Coronary artery (tissue), 2 donors: ENCODE data around the gene CCND1.

Experiments used
- DNase-seq: peaks from one replicate; pipeline ENCODE4 v3.0.0-alpha.2; 2017; ENCODE audit warnings: low spot score
- H3K27ac ChIP-seq, 2 donors: fragments of 200-600 bp; sonication (generic); one replicate each; pipeline ENCODE4 v1.5.1; 2016 to 2019
- H3K4me3 ChIP-seq: fragments of 200-600 bp; sonication (generic); 2 replicates; pipeline ENCODE4 v1.5.1; 2016; ENCODE audit warnings: mild to moderate bottlenecking, moderate library complexity
- CTCF ChIP-seq: fragments of 200-600 bp; sonication (generic); IDR thresholded peaks from one replicate; pipeline ENCODE4 v1.5.1; 2019; ENCODE audit warnings: antibody characterized with exemption

Gene CCND1

DNA sequence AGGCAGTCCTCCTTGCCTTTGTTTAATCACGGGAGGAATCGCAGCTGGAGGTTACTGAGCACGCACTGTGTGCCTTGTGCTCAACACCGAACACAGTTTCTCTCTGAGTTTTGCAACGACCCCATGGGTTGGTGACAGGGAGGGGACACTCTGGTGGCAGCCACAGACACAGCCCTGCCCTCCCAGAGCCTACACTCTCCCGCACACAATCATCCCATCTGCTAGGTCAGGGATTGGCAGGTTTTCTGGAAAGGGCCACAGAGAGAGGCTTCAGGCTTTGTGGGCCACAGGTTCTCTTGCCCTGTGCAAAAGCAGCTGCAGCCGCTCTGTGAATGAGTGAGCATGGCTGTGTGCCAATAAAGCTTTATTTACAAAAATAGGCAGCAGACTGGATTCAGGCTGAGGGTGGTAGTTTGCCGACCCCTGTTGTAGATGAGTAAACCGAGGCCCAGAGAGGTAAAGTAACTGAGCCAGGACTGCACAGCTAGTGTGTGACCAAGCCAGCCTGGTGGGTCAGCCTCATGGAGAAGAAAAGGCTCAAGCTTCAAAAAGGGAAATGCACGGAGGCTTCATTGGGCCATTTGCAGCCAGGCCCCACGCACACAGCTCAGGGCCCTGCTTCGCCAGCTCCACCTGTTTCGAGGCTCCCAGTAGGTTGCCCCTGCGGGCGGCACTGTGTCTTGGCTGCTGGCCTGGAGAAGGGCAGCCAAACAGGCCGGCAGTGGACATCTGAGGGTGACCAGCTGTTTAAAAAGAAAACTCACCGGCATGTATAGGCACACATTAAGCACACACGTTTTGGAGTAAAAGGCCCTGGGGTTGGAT, 17.9 kb downstream of the CCND1 start:
- no peak for TF ChIP-seq CTCF
- H3K27ac ChIP-seq = no peak overlapping the region
- DNase-seq = no peak
- no peak overlapping the region for H3K4me3 ChIP-seq

DNA sequence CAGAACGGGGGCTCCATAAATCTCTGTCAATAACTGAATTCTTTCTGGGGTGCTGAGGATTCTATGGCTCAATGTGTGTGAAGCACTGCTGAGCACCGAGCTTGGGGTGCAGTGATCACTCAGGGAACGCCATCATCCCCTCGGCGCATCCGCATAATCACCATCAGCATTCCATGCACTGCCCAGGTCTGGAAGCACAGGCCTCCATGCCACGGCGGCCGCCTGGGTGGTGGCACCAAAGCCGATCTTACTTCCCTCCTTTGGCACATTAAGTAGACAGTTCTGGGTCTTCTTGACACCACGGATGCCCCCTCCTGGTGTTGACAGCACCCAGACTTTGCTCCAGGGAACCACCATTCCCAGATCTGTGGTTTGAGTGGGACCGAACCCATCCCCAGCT, 18.6 kb downstream of the CCND1 start:
- no peak overlapping the region for H3K4me3 ChIP-seq
- no peak overlapping the region for H3K27ac ChIP-seq
- DNase-seq = no peak
- TF ChIP-seq CTCF = no peak

- no peak for DNase-seq
- H3K27ac ChIP-seq = no peak overlapping the region
- H3K4me3 ChIP-seq = no peak overlapping the region
- no peak for TF ChIP-seq CTCF
These were observed 19.1 kb downstream of the CCND1 start for GRCh38 chr11:69660001-69660500.

- H3K4me3 ChIP-seq = no peak overlapping the region
- TF ChIP-seq CTCF = no peak
- H3K27ac ChIP-seq = no peak overlapping the region
- DNase-seq = no peak
These were observed 20.4 kb downstream of the CCND1 start for GRCh38 chr11:69661413-69661715.

- H3K4me3 ChIP-seq = no peak overlapping the region
- no peak overlapping the region for H3K27ac ChIP-seq
- no peak for TF ChIP-seq CTCF
- DNase-seq = no peak
These were observed 21.2 kb downstream of the CCND1 start for GRCh38 chr11:69662021-69662698.

GRCh38 chr11:69662806-69663205, 21.9 kb downstream of the CCND1 start:
- Histone ChIP-seq H3K27ac (no peak overlapping the region), H3K4me3 (no peak overlapping the region)
- no peak for DNase-seq
- TF ChIP-seq CTCF = no peak

GRCh38 chr11:69663326-69663725, 22.4 kb downstream of the CCND1 start:
- Histone ChIP-seq H3K4me3 (no peak overlapping the region), H3K27ac (no peak overlapping the region)
- DNase-seq = no peak
- TF ChIP-seq CTCF = no peak
